Keratinocyte (primary cell): ENCODE results near the gene ZCRB1. TPM values are rescaled to one million over a fixed set of nuclear protein-coding genes. Genes with fewer than 3 reads are reported as not detected.

Experiments used
- DNase-seq: peaks from one replicate; pipeline ENCODE4 v3.0.0-alpha.2; 2011; ENCODE audit warnings: low read depth, missing footprints, low spot score
- FAIRE-seq: peaks from 2 replicates; lab custom pipeline; 2011; peaks lifted over from hg19 to GRCh38; lab: Jason Lieb, UNC
- H2AFZ ChIP-seq: 2 replicates; pipeline ENCODE4 v1.6.0; 2012; ENCODE audit warnings: low read length, control low read depth, inconsistent platforms; ENCODE audit not compliant: control insufficient read depth
- H3K27ac ChIP-seq: 2 replicates; pipeline ENCODE4 v1.5.1; 2011; ENCODE audit warnings: low read length; ENCODE audit not compliant: control insufficient read depth, insufficient read depth
- H3K27me3 ChIP-seq: 3 replicates; pipeline ENCODE4 v1.6.0; 2011; ENCODE audit warnings: low read length; ENCODE audit not compliant: control insufficient read depth, insufficient read depth; ENCODE audit errors: extremely low read depth
- H3K36me3 ChIP-seq, 2 experiments: 2 replicates in 1 of 2; 3 replicates in 1 of 2; pipeline ENCODE4 v1.5.1; 2011; ENCODE audit warnings: low read length in 2 of 2, mild to moderate bottlenecking in 1 of 2; ENCODE audit not compliant: control insufficient read depth in 2 of 2, insufficient read depth in 2 of 2; ENCODE audit errors: extremely low read depth in 1 of 2
- H3K4me1 ChIP-seq: 3 replicates; pipeline ENCODE4 v1.5.1; 2011; ENCODE audit warnings: low read length; ENCODE audit not compliant: control insufficient read depth, insufficient read depth; ENCODE audit errors: extremely low read depth
- H3K4me2 ChIP-seq: 3 replicates; pipeline ENCODE4 v1.6.0; 2011; ENCODE audit warnings: low read depth, low read length; ENCODE audit not compliant: control insufficient read depth, insufficient read depth; ENCODE audit errors: extremely low read depth
- H3K4me3 ChIP-seq, 3 experiments: fragments of 200-600 bp in 1 of 3; sonication (generic) in 1 of 3; 2 replicates in 2 of 3; 3 replicates in 1 of 3; pipeline ENCODE4 v1.5.1; 2011 to 2016; ENCODE audit warnings: low read length in 3 of 3, mild to moderate bottlenecking in 3 of 3, control low read depth in 2 of 3, inconsistent platforms in 1 of 3, low read depth in 1 of 3, mixed read lengths in 1 of 3, mixed run types in 1 of 3, moderate library complexity in 1 of 3; ENCODE audit not compliant: control insufficient read depth in 2 of 3, insufficient read depth in 2 of 3; ENCODE audit errors: extremely low read depth in 1 of 3
- H3K79me2 ChIP-seq: 2 replicates; pipeline ENCODE4 v1.6.0; 2012; ENCODE audit warnings: low read length; ENCODE audit not compliant: control insufficient read depth, insufficient read depth
- H3K9ac ChIP-seq: 3 replicates; pipeline ENCODE4 v1.6.0; 2011; ENCODE audit warnings: low read length; ENCODE audit not compliant: control insufficient read depth, insufficient read depth; ENCODE audit errors: extremely low read depth
- H3K9me1 ChIP-seq: 3 replicates; pipeline ENCODE4 v1.6.0; 2011; ENCODE audit warnings: low read length; ENCODE audit not compliant: control insufficient read depth, insufficient read depth; ENCODE audit errors: extremely low read depth
- H3K9me3 ChIP-seq: 2 replicates; pipeline ENCODE4 v1.5.1; 2012; ENCODE audit warnings: low read depth, low read length; ENCODE audit not compliant: control insufficient read depth
- H4K20me1 ChIP-seq: 3 replicates; pipeline ENCODE4 v1.6.0; 2011; ENCODE audit warnings: low read length; ENCODE audit not compliant: control insufficient read depth, insufficient read depth; ENCODE audit errors: extremely low read depth
- CTCF ChIP-seq, 3 experiments: IDR thresholded peaks in 1 of 3; conservative IDR thresholded peaks in 1 of 3; optimal IDR thresholded peaks in 1 of 3; 2 replicates in 2 of 3; 3 replicates in 1 of 3; pipeline versions ENCODE3 to v1.5.1; 2011; ENCODE audit warnings: low read length in 3 of 3, mild to moderate bottlenecking in 3 of 3, moderate library complexity in 2 of 3, control low read depth in 1 of 3, inconsistent platforms in 1 of 3; ENCODE audit not compliant: insufficient read depth in 2 of 3; ENCODE audit errors: extremely low read depth in 1 of 3
- EZH2 ChIP-seq: IDR thresholded peaks from one replicate; pipeline ENCODE4 v1.6.1; 2012; ENCODE audit warnings: inconsistent platforms, mild to moderate bottlenecking, low read length, moderate library complexity
- dilution Hi-C: fragments of 300-500 bp; cut with MboI; formaldehyde crosslinking; loops from one replicate; pipeline ENCODE4 v1.7.0; 2020; ENCODE audit warnings: low sequenced_read_pairs; ENCODE audit not compliant: extremely low pct_ligation_motif_present
- polyA plus RNA-seq, 5 experiments: library from polyadenylated mRNA; depleted of rRNA in 3 of 5; stranded (reverse) in 3 of 5; stranded (forward) in 1 of 5; unstranded in 1 of 5; fragments of >200 nt; gene quantifications; 1 replicate in 1 of 5; 2 replicates in 3 of 5; 3 replicates in 1 of 5; pipeline versions ENCODE4 v1.2.1 to v1.2.3, GENCODE V29; 2011 to 2012; ENCODE audit warnings: missing spikeins in 2 of 5, low read depth in 1 of 5, low replicate concordance in 1 of 5

The ZCRB1 gene
- polyA plus RNA-seq, 1 donor (not counting 4 experiments of a cell fraction or from before 2014, with no cell fraction given) = 41.6 TPM

- H3K9me1 ChIP-seq = no peaks in the 10 kb centered on the region
- no peak overlapping the region for H3K4me2 ChIP-seq
- no peaks in the 10 kb centered on the region for H3K9me3 ChIP-seq
- no peaks in the 10 kb centered on the region for H3K27me3 ChIP-seq
- no peak overlapping the region for H3K4me3 ChIP-seq
- no peaks in the 10 kb centered on the region for H3K79me2 ChIP-seq
- H3K36me3 ChIP-seq = no peaks in the 10 kb centered on the region
- no peaks in the 10 kb centered on the region for H3K4me1 ChIP-seq
- TF ChIP-seq CTCF (optimal IDR thresholded peaks at IDR 0.05 in 1 of 3, IDR thresholded peaks at IDR 0.05 in 1 of 3, conservative IDR thresholded peaks at IDR 0.05 in 1 of 3; ENCODE audit: extremely low read depth in 1 of 3, insufficient read depth in 2 of 3, low read length in 3 of 3) (no peak), EZH2 (no peak)
- H4K20me1 ChIP-seq = no peaks in the 10 kb centered on the region
- no peak overlapping the region for H3K27ac ChIP-seq
- H2AFZ ChIP-seq = no peak overlapping the region
- DNase-seq (no peak), FAIRE-seq (no peak)
- dilution Hi-C loops = no loop called here
- H3K9ac ChIP-seq = no peak overlapping the region
Observed at GRCh38 chr12:42273706-42274105, 52.2 kb downstream of the ZCRB1 start.

GRCh38 chr12:42270596-42270995 lies 55.3 kb downstream of the ZCRB1 start:
- no peak for FAIRE-seq
- no peaks in the 10 kb centered on the region for H3K79me2 ChIP-seq
- H3K4me3 ChIP-seq = no peak overlapping the region
- no peaks in the 10 kb centered on the region for H4K20me1 ChIP-seq
- H3K36me3 ChIP-seq = no peaks in the 10 kb centered on the region
- DNase-seq = no peak
- H3K9me3 ChIP-seq = no peaks in the 10 kb centered on the region
- no peaks in the 10 kb centered on the region for H3K4me1 ChIP-seq
- no peak overlapping the region for H3K27ac ChIP-seq
- dilution Hi-C loops = no loop called here
- H3K9me1 ChIP-seq = no peaks in the 10 kb centered on the region
- no peak overlapping the region for H2AFZ ChIP-seq
- no peaks in the 10 kb centered on the region for H3K27me3 ChIP-seq
- no peak overlapping the region for H3K9ac ChIP-seq
- TF ChIP-seq CTCF (optimal IDR thresholded peaks at IDR 0.05 in 1 of 3, IDR thresholded peaks at IDR 0.05 in 1 of 3, conservative IDR thresholded peaks at IDR 0.05 in 1 of 3; ENCODE audit: extremely low read depth in 1 of 3, insufficient read depth in 2 of 3, low read length in 3 of 3) (no peak), EZH2 (no peak)
- H3K4me2 ChIP-seq = no peak overlapping the region
